Endodermal cell (in vitro differentiated cells): ENCODE results near the gene YIPF3. TPM values are rescaled to one million over a fixed set of nuclear protein-coding genes. Genes with fewer than 3 reads are reported as not detected.
A peak's percentile ranks its signal among the peaks of the same experiment; 100 is the strongest.
"Not testable (repeated sequence)": the region's sequence is repeated elsewhere in the genome, so short reads cannot be mapped to it uniquely, and the experiment has no call there.

Source experiments
- DNase-seq: peaks from one replicate; pipeline ENCODE4 v3.0.0-alpha.2; 2017
- H3K27ac ChIP-seq: 2 replicates; pipeline ENCODE4 v1.5.1; 2013; ENCODE audit warnings: mild to moderate bottlenecking, low read depth, low read length, moderate library complexity
- H3K27me3 ChIP-seq: 2 replicates; pipeline ENCODE4 v1.6.1; 2013; ENCODE audit warnings: mild to moderate bottlenecking, low read length, moderate library complexity; ENCODE audit not compliant: insufficient read depth, control insufficient read depth, poor library complexity, severe bottlenecking
- H3K36me3 ChIP-seq: 2 replicates; pipeline ENCODE4 v1.7.0; 2013; ENCODE audit warnings: mild to moderate bottlenecking, low read length, moderate library complexity; ENCODE audit not compliant: control insufficient read depth, insufficient read depth
- H3K4me1 ChIP-seq: one replicate; pipeline ENCODE4 v1.7.0; 2013; ENCODE audit warnings: low read length; ENCODE audit not compliant: control insufficient read depth, insufficient read depth
- H3K4me3 ChIP-seq: 2 replicates; pipeline ENCODE4 v1.5.1; 2013; ENCODE audit warnings: mild to moderate bottlenecking, low read length, moderate library complexity
- H3K9ac ChIP-seq: 2 replicates; pipeline ENCODE4 v1.6.1; 2013; ENCODE audit warnings: mild to moderate bottlenecking, low read length, moderate library complexity; ENCODE audit not compliant: poor library complexity, severe bottlenecking; ENCODE audit errors: extremely low read depth
- H3K9me3 ChIP-seq: 2 replicates; pipeline ENCODE4 v1.6.1; 2013; ENCODE audit warnings: mild to moderate bottlenecking, low read length, moderate library complexity; ENCODE audit not compliant: control insufficient read depth
- H3K27ac Mint-ChIP-seq: 2 replicates; pipeline ENCODE4 v1.8.0; 2020; ENCODE audit warnings: mixed read lengths
- H3K27me3 Mint-ChIP-seq: 2 replicates; pipeline ENCODE4 v1.8.0; 2021; ENCODE audit warnings: mild to moderate bottlenecking, mixed read lengths; ENCODE audit not compliant: insufficient read depth
- H3K36me3 Mint-ChIP-seq: 2 replicates; pipeline ENCODE4 v1.8.0; 2020; ENCODE audit warnings: low read depth, mixed read lengths
- H3K4me1 Mint-ChIP-seq: 2 replicates; pipeline ENCODE4 v1.8.0; 2020; ENCODE audit warnings: mixed read lengths
- H3K4me3 Mint-ChIP-seq: 2 replicates; pipeline ENCODE4 v1.8.0; 2020; ENCODE audit warnings: mild to moderate bottlenecking, moderate library complexity, mixed read lengths
- H3K9me3 Mint-ChIP-seq: 2 replicates; pipeline ENCODE4 v1.8.0; 2020; ENCODE audit warnings: mild to moderate bottlenecking, mixed read lengths
- CTCF ChIP-seq: fragments of 200-600 bp; sonication (generic); conservative IDR thresholded peaks from 2 replicates; pipeline ENCODE4 v1.5.0; 2021; ENCODE audit warnings: antibody characterized with exemption, mild to moderate bottlenecking
- WGBS, 2 experiments: methylation state at CpG; one replicate each; pipeline versions ENCODE4 v1.1.5 to v1.1.7; 2013; ENCODE audit warnings: missing lambda C conversion rate in 2 of 2, mixed read lengths in 1 of 2; ENCODE audit not compliant: insufficient coverage in 1 of 2, insufficient read length in 1 of 2; 5-methylcytosine and 5-hydroxymethylcytosine counted together
- long read RNA-seq, 4 experiments: library from polyadenylated mRNA in 2 of 4; library from RNA in 1 of 4; library from capped mRNA in 1 of 4; stranded (forward) in 3 of 4; unstranded in 1 of 4; transcript quantifications; one replicate each; pipeline ENCODE4 v2.0.0, GENCODE V29; 2020 to 2021; ENCODE audit warnings: inconsistent platforms in 1 of 4
- polyA plus RNA-seq, 2 experiments: library from polyadenylated mRNA; stranded (reverse); fragments of 50-300 nt; gene quantifications; one replicate each; pipeline ENCODE4 v1.2.3, GENCODE V29; 2013
- total RNA-seq, 2 donors: library from RNA; stranded (reverse); fragmentation: NEBNext Ultra II Directional in 1 of 2; extraction: Animal tissue kit (Norgen Biotek cat#: 25700) in 1 of 2; gene quantifications; 2 replicates in 1 of 2; 3 replicates in 1 of 2; pipeline ENCODE4 v1.2.1, GENCODE V29; 2021

Gene YIPF3
- total RNA-seq = 100 to 1,000 TPM in 1 of 2 donors, 10 to 100 TPM in 1; 87.7 to 103 TPM
- polyA plus RNA-seq (2013, experiment 1 of 2) = 117 TPM
- polyA plus RNA-seq (2013, experiment 2 of 2) = 99.9 TPM
- long read RNA-seq, experiment 1, transcript YIPF3-202 (9 exons, 1,576 nt) = major isoform, 22 of 44 reads
- long read RNA-seq, experiment 1, partial matches to known transcripts = 11 of 44 reads
- long read RNA-seq, experiment 1, other reads (novel, unspliced or antisense) = 10 of 44 reads
- long read RNA-seq, experiment 2, transcript YIPF3-202 (9 exons, 1,576 nt) = major isoform, 83 of 97 reads
- long read RNA-seq, experiment 2, partial matches to known transcripts = 2 of 97 reads
- long read RNA-seq, experiment 2, other reads (novel, unspliced or antisense) = 11 of 97 reads
- long read RNA-seq, experiment 3, transcript YIPF3-208 (9 exons, 1,321 nt) = minor isoform, 6 of 424 reads
- long read RNA-seq, experiment 3, transcript YIPF3-202 (9 exons, 1,576 nt) = major isoform, 360 of 424 reads
- long read RNA-seq, experiment 3, partial matches to known transcripts = 12 of 424 reads
- long read RNA-seq, experiment 3, other reads (novel, unspliced or antisense) = 46 of 424 reads
- long read RNA-seq, experiment 4, transcript YIPF3-202 (9 exons, 1,576 nt) = major isoform, 282 of 322 reads
- long read RNA-seq, experiment 4, transcript YIPF3-208 (9 exons, 1,321 nt) = minor isoform, 5 of 322 reads
- long read RNA-seq, experiment 4, partial matches to known transcripts = 10 of 322 reads
- long read RNA-seq, experiment 4, other reads (novel, unspliced or antisense) = 25 of 322 reads

- Mint-ChIP-seq H3K36me3 (peaks cover 52% of the 10 kb centered on the region), H3K4me3 (no peak within 1 kb of the TSS), H3K9me3 (no peaks in the 10 kb centered on the region), H3K27me3 (no peaks in the 10 kb centered on the region), H3K27ac (no peak within 1 kb of the TSS), H3K4me1 (peaks cover 11% of the 10 kb centered on the region)
- Histone ChIP-seq H3K27ac (peak within 1 kb of the TSS; percentile 70), H3K9ac (peak within 1 kb of the TSS; percentile 95), H3K9me3 (no peaks in the 10 kb centered on the region), H3K36me3 (peaks cover 65% of the 10 kb centered on the region), H3K4me3 (peak within 1 kb of the TSS; percentile 100), H3K4me1 (peaks cover 6% of the 10 kb centered on the region), H3K27me3 (no peaks in the 10 kb centered on the region)
- 0% methylated on average over 32 to 57 of the region's 57 CpGs for WGBS, 2 experiments
- TF ChIP-seq CTCF = no peak
- peak; percentile 98 for DNase-seq
Measured at GRCh38 chr6:43516697-43517504, at the start of gene YIPF3, which contains the start of gene POLR1C. TSS of gene YIPF3 (minus strand) at chr6:43516926. CDS start at chr6:43516807, 119 bp downstream. TSS of gene POLR1C (plus strand) at chr6:43517089. CDS start at chr6:43517110, 21 bp downstream.

- Histone ChIP-seq H3K36me3 (peaks cover 90% of the 10 kb centered on the region), H3K4me3 (no peak overlapping the region), H3K4me1 (no peaks in the 10 kb centered on the region), H3K9ac (no peak overlapping the region), H3K27ac (no peak overlapping the region), H3K27me3 (no peaks in the 10 kb centered on the region), H3K9me3 (no peaks in the 10 kb centered on the region)
- H3K27me3 Mint-ChIP-seq = no peaks in the 10 kb centered on the region
- no peak overlapping the region for H3K27ac Mint-ChIP-seq
- no peak overlapping the region for H3K4me3 Mint-ChIP-seq
- H3K9me3 Mint-ChIP-seq = no peaks in the 10 kb centered on the region
- DNase-seq = no peak
- H3K36me3 Mint-ChIP-seq = peaks cover 77% of the 10 kb centered on the region
- TF ChIP-seq CTCF = no peak
- H3K4me1 Mint-ChIP-seq = no peaks in the 10 kb centered on the region
Measured at GRCh38 chr6:43559328-43559727, 42.6 kb upstream of the YIPF3 start.

- not testable (repeated sequence) for H3K4me1 Mint-ChIP-seq, H3K27ac Mint-ChIP-seq, H3K4me3 Mint-ChIP-seq, H3K9me3 Mint-ChIP-seq, H3K27me3 Mint-ChIP-seq, DNase-seq, H3K27me3 ChIP-seq, H3K4me3 ChIP-seq, H3K9me3 ChIP-seq, H3K4me1 ChIP-seq, H3K9ac ChIP-seq, H3K27ac ChIP-seq
- 84% methylated on average over 7 of the region's 7 CpGs; no CpG with 5 or more reads in 1 of the 2 experiments for WGBS, 2 experiments
- H3K36me3 Mint-ChIP-seq = peaks cover 83% of the 10 kb centered on the region
- H3K36me3 ChIP-seq = peaks cover 92% of the 10 kb centered on the region
Measured at GRCh38 chr6:43557620-43558019, 40.9 kb upstream of the YIPF3 start.
